ENCODE results near the gene CYP21A2. TPM values are rescaled to one million over a fixed set of nuclear protein-coding genes. Genes with fewer than 3 reads are reported as not detected.
A peak's percentile ranks its signal among the peaks of the same experiment; 100 is the strongest.
"Not testable (repeated sequence)": the region's sequence is repeated elsewhere in the genome, so short reads cannot be mapped to it uniquely, and the experiment has no call there.

CYP21A2 gene
- total and polyA plus RNA-seq, 7 donors = 0.57 to 4.9 (median 2.0) TPM; not detected in 1

GRCh38 chr6:32008616-32009015 is 29.6 kb upstream of the CYP21A2 start:
- intact Hi-C loops (cut with DNase I); H3K36me3 ChIP-seq; H3K4me3 ChIP-seq; H3K27ac ChIP-seq; H3K9me3 ChIP-seq; H3K4me1 ChIP-seq; H3K27me3 ChIP-seq; DNase-seq: not testable (repeated sequence)
- 46 to 64% methylated on average over 7 of the region's 12 CpGs for WGBS, 2 donors

GRCh38 chr6:32009537-32009936 is 28.7 kb upstream of the CYP21A2 start:
- 68 to 72% methylated on average over 5 to 11 of the region's 12 CpGs for WGBS, 2 donors
- H3K9me3 ChIP-seq; intact Hi-C loops (cut with DNase I); H3K27ac ChIP-seq; H3K4me3 ChIP-seq; DNase-seq; H3K27me3 ChIP-seq; H3K4me1 ChIP-seq; H3K36me3 ChIP-seq: not testable (repeated sequence)

- peak; percentile 39 for DNase-seq
- H3K27ac ChIP-seq; H3K36me3 ChIP-seq; H3K9me3 ChIP-seq; intact Hi-C loops (cut with DNase I); H3K4me1 ChIP-seq; H3K4me3 ChIP-seq; H3K27me3 ChIP-seq: not testable (repeated sequence)
- WGBS, 2 donors = 70 to 80% methylated on average over 17 to 18 of the region's 27 CpGs
Measured at GRCh38 chr6:32010856-32011530, 27.2 kb upstream of the CYP21A2 start.

- H3K4me3 ChIP-seq; H3K4me1 ChIP-seq; intact Hi-C loops (cut with DNase I); H3K9me3 ChIP-seq; H3K36me3 ChIP-seq; H3K27ac ChIP-seq; H3K27me3 ChIP-seq: not testable (repeated sequence)
- peak; percentile 58 for DNase-seq
- 85 to 90% methylated on average over 17 of the region's 17 CpGs for WGBS, 2 donors
Measured at GRCh38 chr6:32012941-32013617, 25.1 kb upstream of the CYP21A2 start.

GRCh38 chr6:32013738-32014137 is 24.5 kb upstream of the CYP21A2 start:
- intact Hi-C loops (cut with DNase I) = not testable (repeated sequence)

GRCh38 chr6:32014547-32014946 is 23.7 kb upstream of the CYP21A2 start, which contains the start of gene C4B:
Gene C4B, plus strand, starts transcription at chr6:32014795. Its CDS starts 51 bp downstream, at chr6:32014846.
- intact Hi-C loops (cut with DNase I); H3K4me3 ChIP-seq: not testable (repeated sequence)
- WGBS, 2 donors = no CpG with 5 or more reads among the region's 6 CpGs

More at GRCh38 chr6:32013738-32014137, 24.5 kb upstream of the CYP21A2 start:
- H3K4me1 ChIP-seq, H3K36me3 ChIP-seq, H3K4me3 ChIP-seq, H3K27me3 ChIP-seq, H3K27ac ChIP-seq, DNase-seq, H3K9me3 ChIP-seq: not testable (repeated sequence)
- whole genome bisulfite sequencing, 2 donors = no CpG with 5 or more reads among the region's 5 CpGs

GRCh38 chr6:32022100-32022499 is 16.1 kb upstream of the CYP21A2 start:
- H3K27ac ChIP-seq; H3K36me3 ChIP-seq; H3K4me1 ChIP-seq; H3K27me3 ChIP-seq; H3K9me3 ChIP-seq; H3K4me3 ChIP-seq; DNase-seq; intact Hi-C loops (cut with DNase I): not testable (repeated sequence)
- no CpG with 5 or more reads among the region's 10 CpGs for WGBS, 2 donors

More at GRCh38 chr6:32014547-32014946, 23.7 kb upstream of the CYP21A2 start, which contains the start of gene C4B:
- H3K27ac ChIP-seq, H3K9me3 ChIP-seq, H3K36me3 ChIP-seq, DNase-seq, H3K27me3 ChIP-seq, H3K4me1 ChIP-seq: not testable (repeated sequence)

GRCh38 chr6:32028631-32029030 is 9.6 kb upstream of the CYP21A2 start:
- H3K27me3 ChIP-seq; H3K36me3 ChIP-seq; H3K4me1 ChIP-seq; intact Hi-C loops (cut with DNase I); H3K27ac ChIP-seq; H3K9me3 ChIP-seq; H3K4me3 ChIP-seq: not testable (repeated sequence)
- peak; percentile 20 for DNase-seq
- WGBS, 2 donors = 81 to 90% methylated on average over 7 of the region's 10 CpGs

GRCh38 chr6:32029553-32029952 is 8.7 kb upstream of the CYP21A2 start:
- H3K9me3 ChIP-seq; H3K4me3 ChIP-seq; H3K27me3 ChIP-seq; H3K4me1 ChIP-seq; H3K27ac ChIP-seq; intact Hi-C loops (cut with DNase I); H3K36me3 ChIP-seq: not testable (repeated sequence)
- DNase-seq = peak; percentile 41
- 85 to 93% methylated on average over 8 of the region's 14 CpGs for WGBS, 2 donors

GRCh38 chr6:32035283-32036013 is 2.8 kb upstream of the CYP21A2 start:
- not testable (repeated sequence) for DNase-seq
- no CpG with 5 or more reads among the region's 16 CpGs for WGBS, 2 donors

GRCh38 chr6:32037136-32037535 is 1.1 kb upstream of the CYP21A2 start:
- H3K4me3 ChIP-seq; H3K27me3 ChIP-seq; intact Hi-C loops (cut with DNase I); H3K4me1 ChIP-seq; H3K9me3 ChIP-seq; DNase-seq; H3K27ac ChIP-seq; H3K36me3 ChIP-seq: not testable (repeated sequence)
- WGBS, 2 donors = 71 to 86% methylated on average over 4 to 5 of the region's 5 CpGs

More at GRCh38 chr6:32035283-32036013, 2.8 kb upstream of the CYP21A2 start:
- H3K27ac ChIP-seq; H3K4me3 ChIP-seq; H3K9me3 ChIP-seq; H3K36me3 ChIP-seq; H3K4me1 ChIP-seq; H3K27me3 ChIP-seq; intact Hi-C loops (cut with DNase I): not testable (repeated sequence)

- H3K4me1 ChIP-seq; H3K27ac ChIP-seq; H3K4me3 ChIP-seq; H3K36me3 ChIP-seq; H3K9me3 ChIP-seq; H3K27me3 ChIP-seq; intact Hi-C loops (cut with DNase I); DNase-seq: not testable (repeated sequence)
- WGBS, 2 donors = 79 to 85% methylated on average over 4 of the region's 5 CpGs
Measured at GRCh38 chr6:32038878-32039277, 663 bp downstream of the CYP21A2 start.
